Limb (tissue), 2 donors: Measurements from ENCODE around the gene GABRR2.
A peak's percentile ranks its signal among the peaks of the same experiment; 100 is the strongest.
"Not testable (repeated sequence)": the region's sequence is repeated elsewhere in the genome, so short reads cannot be mapped to it uniquely, and the experiment has no call there.

Experiments
- DNase-seq, 2 donors: peaks; one replicate each; pipeline ENCODE4 v3.0.0-alpha.2; 2016; ENCODE audit errors: extremely low spot score in 2 of 2

The GABRR2 gene

GRCh38 chr6:89258912-89259311 is 56.2 kb downstream of the GABRR2 start:
- DNase-seq, result no peak

- no peak for DNase-seq
These were observed 57.3 kb downstream of the GABRR2 start for GRCh38 chr6:89257781-89258180.

DNA sequence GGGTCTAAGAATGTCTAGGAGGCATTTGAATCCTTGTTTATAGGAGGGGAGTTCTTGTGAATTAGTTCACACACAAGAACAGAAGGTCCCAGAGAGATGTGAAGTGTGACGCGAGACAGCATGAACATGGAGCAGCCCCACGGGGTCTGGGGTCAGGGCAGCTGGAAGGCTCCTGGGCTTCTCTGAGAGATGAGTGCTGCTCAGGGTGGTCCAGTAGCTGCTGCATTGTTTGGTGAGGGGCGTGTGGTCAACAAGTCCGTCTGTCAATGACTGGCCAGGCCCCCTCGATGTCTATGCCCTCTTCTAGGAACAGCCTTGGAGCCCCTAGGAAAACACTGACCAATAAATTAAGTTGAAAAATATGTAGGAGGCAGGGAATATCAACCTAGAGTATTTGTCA is 57.8 kb downstream of the GABRR2 start:
- DNase-seq, result no peak

DNA sequence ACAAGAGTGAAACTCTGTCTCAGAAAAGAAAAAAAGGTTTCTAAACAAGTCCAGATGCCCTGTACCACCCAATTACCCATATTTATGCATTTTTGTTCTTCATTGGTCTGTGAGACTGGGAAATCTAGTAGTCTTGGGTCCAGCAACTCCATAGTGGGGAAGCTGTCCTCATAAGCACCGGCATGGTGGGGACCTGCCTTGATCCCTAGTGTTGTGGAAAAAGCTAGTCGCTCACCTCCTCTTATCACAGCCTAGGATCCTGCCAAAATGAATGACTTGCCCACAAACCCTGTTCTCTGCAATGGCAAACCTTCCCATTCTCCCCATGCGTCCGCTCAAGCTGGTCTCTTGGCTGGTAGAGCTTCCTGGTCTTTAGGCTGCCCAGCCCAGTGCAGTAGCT is 59.7 kb downstream of the GABRR2 start:
- DNase-seq, result no peak

DNA sequence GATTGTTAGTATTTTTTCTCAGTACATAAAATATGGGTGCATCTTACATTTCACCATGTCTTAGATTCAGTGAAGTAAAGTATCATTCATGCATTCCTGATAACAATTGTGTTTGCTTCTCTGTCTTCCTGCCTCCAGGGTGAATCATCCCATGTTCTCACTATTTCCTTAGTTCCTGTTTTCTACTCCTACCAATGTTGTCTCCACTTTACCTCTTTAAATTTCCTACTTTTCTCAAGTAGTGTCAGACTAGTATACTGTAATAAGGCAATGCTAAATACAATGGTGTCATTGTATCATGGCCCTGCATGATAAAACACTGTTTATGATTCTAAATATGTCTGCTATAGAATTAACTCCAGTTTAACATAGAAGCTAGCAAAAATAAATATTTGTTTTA is 60.5 kb downstream of the GABRR2 start:
- no peak for DNase-seq

GRCh38 chr6:89252907-89253306 is 62.2 kb downstream of the GABRR2 start:
- DNase-seq, result no peak

DNA sequence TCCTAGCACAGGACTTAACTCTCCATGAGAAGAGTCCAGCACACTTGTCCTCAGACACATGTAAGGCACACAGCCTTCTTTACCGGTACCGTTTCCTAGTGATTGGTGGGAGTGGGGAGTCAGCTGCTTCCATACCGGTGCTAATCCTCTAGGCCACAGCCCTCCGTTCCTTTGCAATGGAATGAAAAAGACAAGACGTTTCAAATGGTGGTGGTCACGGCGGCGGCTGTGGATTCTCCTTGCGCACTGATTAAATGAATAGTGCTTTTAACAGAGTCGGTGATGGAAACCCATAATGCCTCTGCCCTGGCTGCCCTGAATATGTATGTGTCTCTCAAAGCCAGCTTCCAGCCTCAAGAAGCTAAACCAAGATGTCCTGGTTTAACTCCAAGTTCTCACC is 63.1 kb downstream of the GABRR2 start:
- DNase-seq, result no peak

DNA sequence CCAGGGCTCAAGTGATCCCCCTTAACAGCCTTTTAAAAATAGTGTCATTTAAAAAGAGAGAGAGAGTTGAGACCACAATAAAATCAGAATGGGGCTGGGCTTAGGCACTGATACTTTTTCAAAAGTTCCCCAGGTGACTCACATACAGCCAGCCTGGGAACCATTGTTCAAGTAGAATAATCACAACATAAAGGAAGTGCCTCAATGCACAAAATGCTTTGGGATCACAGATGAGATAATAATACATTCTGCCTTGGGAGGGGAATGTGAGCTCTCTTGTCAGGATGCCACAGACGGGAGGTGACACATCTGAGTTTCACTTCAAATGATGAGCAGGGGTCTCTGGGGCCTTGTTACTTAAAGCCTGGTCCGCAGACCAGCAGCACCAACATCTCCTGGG is 63.9 kb downstream of the GABRR2 start:
- no peak for DNase-seq

DNA sequence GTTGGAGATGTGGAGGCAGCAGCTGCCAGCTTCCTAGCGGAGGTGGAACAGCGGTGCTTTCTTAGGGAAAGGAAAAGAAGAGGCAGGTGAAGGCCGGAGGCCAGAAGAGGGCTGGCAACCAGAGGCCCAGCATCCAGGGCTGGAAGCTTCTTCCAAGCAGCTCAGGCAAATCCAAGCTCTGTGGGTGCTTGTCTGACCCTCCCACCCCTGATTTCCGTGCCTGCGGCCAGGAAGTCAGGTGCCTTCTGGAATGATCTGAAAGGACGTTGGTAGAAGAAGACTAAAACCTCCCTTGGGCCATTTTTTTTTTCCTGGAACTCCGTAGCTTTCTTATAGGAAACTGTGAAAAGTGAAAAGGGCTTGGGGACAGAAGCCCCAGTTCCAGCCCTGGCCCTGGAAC is 64.9 kb downstream of the GABRR2 start:
- DNase-seq, result no peak

DNA sequence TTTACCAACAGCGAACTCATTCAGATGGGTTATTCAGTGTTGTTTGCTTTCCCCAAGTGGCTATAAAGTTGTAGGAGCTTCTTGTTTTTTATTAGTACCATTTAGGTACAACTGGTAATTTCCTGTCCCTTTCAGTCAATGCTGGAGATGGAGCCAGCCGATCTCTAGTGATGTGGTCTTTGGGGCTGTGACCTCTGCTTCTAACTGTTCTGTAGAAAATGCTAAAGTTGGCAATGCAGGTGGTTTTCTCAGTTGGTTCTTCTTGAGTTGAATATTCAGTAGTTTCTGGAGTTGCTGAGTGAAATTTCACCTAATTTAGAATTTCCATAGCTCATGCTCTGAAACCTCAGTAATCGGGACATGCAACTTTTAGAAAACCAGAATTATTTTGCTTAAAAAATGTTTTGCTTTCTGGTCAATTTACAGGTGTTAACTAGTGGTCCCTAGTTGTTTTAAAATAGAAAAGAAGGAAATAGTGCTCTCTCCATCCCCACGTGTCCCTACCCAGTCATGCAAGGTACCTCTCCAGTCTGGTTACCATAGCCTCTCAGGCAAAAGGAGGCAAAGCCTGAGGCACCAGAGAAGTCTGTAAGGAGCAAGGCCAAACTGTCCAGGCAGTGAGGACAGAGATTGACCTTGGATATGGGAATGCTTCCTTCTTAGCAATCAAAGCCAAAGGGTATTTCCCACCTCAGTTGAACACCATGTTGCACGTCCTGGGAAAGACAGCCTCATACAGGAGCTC is 70.7 kb downstream of the GABRR2 start:
- DNase-seq, result no peak

GRCh38 chr6:89243331-89243629 is 71.8 kb downstream of the GABRR2 start:
- no peak for DNase-seq

GRCh38 chr6:89242574-89243330 is 72.3 kb downstream of the GABRR2 start:
- peak; percentile 38 to 80 for DNase-seq

DNA sequence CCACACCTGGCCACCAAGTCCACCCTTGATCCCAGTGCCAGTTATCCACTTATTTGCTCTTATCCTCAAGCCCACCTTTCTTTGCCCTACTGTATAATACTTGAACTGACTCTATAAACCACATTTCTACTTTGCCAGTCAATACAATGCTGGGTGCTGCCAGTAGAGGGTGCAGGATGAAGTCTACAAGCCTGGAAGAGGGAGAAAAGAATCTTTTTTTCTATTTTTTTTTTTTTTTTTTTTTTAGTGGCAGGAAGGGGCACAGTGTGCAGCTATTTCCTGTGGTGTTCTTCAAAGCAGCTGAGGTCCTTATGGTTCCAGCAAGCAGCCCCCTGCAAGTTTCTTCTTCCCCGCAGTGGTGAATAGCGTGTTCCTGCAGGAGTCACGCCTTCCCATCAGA is 75.8 kb downstream of the GABRR2 start:
- DNase-seq, result no peak

DNA sequence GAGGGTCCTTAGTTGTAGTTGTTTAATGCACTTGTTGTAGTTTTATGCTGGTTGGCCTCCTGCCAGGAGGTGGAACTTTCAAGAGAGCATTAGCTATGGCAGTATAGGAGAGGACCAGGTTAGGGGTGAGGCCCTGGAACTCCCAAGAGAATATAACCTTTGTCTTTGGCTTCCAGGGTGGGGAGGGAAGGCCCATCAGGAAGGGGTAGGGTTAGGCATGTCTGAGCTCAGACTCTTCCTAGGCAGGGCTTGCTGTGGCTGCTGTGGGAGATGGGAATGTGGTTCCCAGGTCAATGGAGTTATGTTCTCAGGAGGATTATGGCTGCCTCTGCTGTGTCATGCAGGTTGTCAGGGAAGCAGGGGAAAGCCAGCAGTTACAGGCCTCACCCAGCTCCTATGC is 77.9 kb downstream of the GABRR2 start:
- no peak for DNase-seq

DNA sequence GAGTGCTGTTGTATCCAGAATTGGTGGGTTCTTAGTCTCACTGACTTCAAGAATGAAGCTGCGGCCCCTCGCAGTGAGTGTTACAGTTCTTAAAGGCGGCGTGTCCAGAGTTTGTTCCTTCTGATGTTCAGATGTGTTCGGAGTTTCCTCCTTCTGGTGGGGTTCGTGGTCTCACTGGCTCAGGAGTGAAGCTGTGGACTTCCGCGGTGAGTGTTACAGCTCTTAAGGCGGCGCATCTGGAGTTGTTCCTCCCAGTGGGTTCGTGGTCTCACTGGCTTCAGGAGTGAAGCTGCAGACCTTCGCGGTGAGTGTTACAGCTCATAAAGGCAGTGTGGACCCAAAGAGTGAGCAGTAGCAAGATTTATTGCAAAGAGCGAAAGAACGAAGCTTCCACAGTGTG is 81.5 kb downstream of the GABRR2 start:
- DNase-seq, result not testable (repeated sequence)

- no peak for DNase-seq
These were observed 92.4 kb downstream of the GABRR2 start for GRCh38 chr6:89222712-89223039.

- peak in 1 of 2 donors; percentile 13 for DNase-seq
These were observed 93.0 kb downstream of the GABRR2 start for GRCh38 chr6:89221971-89222711.

DNA sequence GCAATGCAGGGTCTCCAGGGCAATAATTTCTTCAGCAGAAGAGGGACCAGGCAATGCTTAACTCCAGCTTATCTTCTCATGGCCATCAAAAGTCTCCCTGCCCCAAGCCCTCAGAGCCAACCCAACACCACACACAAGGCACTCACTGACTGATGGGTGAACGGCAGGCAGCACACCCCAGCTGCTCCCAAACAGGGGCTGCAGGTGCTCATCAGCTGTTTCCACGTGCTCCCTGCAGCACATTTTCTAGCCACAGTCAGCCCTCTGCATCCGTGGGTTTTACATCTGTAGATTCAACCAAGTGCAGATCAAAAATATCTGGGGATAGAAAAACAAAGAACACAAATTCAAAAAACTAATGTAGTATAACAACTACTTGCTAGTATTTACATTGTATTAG is 94.0 kb downstream of the GABRR2 start:
- no peak for DNase-seq

- peak in 1 of 2 donors; percentile 33 for DNase-seq
These were observed 97.7 kb downstream of the GABRR2 start, which contains the start of gene GABRR1 for GRCh38 chr6:89217299-89217910. Gene GABRR1, minus strand, starts transcription at chr6:89217358. Its CDS starts 36 bp downstream, at chr6:89217322.

GRCh38 chr6:89216411-89216810 is 98.7 kb downstream of the GABRR2 start:
- DNase-seq, result no peak

- DNase-seq, result no peak
These were observed 99.7 kb downstream of the GABRR2 start for GRCh38 chr6:89215391-89215790.

DNA sequence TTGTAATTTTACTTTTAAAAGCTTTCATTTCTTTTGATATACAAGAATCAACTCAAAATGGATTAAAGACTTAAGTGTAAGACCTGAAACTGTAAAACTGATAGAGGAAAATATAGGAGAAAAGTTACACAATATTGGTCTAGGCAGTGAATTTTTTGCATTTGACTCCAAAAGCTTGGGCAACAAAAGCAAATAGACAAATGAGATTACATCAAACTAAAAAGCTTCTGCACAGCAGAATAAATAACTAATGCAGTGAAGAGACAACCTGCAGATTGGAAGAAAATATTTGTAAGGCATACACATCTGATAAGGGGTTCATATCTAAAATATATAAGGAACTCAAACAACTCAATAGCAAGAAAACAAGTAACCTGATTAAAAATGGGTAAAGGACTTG is 100.9 kb downstream of the GABRR2 start:
- no peak for DNase-seq
